Smooth muscle cell of trachea (primary cell): ENCODE results near the gene SMIM34. TPM values are rescaled to one million over a fixed set of nuclear protein-coding genes. Genes with fewer than 3 reads are reported as not detected.

Source experiments
- total RNA-seq: library from RNA; depleted of rRNA; stranded (reverse); fragments of >200 nt; gene quantifications from 2 replicates; pipeline ENCODE4 v1.2.1, GENCODE V29; 2014

Gene SMIM34, protein sequence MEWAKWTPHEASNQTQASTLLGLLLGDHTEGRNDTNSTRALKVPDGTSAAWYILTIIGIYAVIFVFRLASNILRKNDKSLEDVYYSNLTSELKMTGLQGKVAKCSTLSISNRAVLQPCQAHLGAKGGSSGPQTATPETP
- not detected in 2 replicates for total RNA-seq

DNA sequence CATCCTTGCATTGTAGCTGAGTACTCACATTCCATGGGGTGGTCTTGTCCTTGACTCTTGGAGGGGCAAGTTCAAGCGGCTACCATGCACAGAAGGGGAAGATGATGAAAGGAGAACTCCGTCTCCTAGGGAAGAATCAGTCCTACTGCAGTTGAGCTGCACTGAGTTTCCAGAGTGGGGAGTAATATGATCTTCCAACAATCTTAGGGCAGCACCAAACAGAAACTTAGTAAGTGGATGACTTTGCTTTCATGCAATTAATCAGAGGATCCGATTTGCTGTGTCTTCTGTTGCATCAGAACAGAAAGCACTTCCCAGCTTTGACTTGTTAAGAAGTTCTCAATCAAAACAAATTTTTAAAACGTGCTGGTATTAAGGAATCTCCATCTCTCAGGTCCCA is at the start of gene SMIM34:
Gene SMIM34 (minus strand): TSS at position 147 of the 400 bp plus-strand sequence. CDS start 112 bp downstream, at position 35.

DNA sequence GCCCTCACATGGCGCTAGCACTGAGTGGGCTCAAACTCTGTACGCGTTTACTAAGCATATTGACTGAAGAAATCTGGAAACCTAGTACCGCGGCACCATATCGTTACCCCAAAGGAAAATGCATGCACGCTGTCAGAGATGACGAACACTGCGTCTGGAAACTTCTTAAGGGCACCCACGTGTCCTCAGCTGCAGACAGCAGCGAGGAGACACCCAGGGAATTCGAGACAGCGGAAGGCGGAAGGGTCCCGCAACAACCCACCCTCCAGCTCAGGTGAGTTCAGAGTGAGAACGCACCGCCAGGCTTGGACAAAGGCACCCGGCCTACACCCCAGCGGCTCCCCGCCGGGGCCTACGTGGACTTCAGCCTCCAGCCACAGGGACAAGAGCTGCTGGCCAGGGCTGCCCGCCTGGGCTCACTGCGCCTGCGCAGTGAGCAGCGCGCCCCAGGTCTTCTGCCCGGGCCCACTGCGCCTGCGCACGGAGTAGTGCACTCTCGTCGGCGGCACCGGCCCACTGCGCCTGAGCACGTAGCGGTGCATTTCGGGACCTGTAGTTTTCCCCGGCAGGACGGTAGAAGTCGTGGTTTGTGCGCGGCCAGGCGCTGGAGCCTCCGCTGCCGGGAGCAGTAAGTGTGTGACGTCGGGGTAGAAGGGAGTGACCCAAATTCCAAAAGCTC is 48.7 kb downstream of the SMIM34 start, which contains the start of gene SMIM11:
Gene SMIM11 (plus strand): TSS at position 568 of the 679 bp plus-strand sequence. CDS start 3,998 bp downstream, outside the sequence.

Other genes with a start within 250 kb of the SMIM34 start
- not detected in 2 replicates for gene KCNE2, start 59.9 kb downstream of the SMIM34 start, total RNA-seq
- gene SMIM11, start 48.4 kb downstream of the SMIM34 start, total RNA-seq, result 5.1 and 10.4 TPM in 2 replicates
- gene KCNE1, start 88.3 kb upstream of the SMIM34 start, total RNA-seq, result under 0.01 and 0.29 TPM in 2 replicates
- gene RCAN1, start 191.2 kb upstream of the SMIM34 start, total RNA-seq, result 81.6 and 104 TPM in 2 replicates
- gene CLIC6, start 245.0 kb upstream of the SMIM34 start, total RNA-seq, result 1.2 TPM in 2 replicates